ENCODE data around the gene GRAP2.
A peak's percentile ranks its signal among the peaks of the same experiment; 100 is the strongest.
"Not testable (repeated sequence)": the region's sequence is repeated elsewhere in the genome, so short reads cannot be mapped to it uniquely, and the experiment has no call there.

Gene GRAP2

GRCh38 chr22:39970742-39971141, 69.9 kb downstream of the GRAP2 start:
- DNase-seq, result no peak

GRCh38 chr22:39972641-39973040, 71.8 kb downstream of the GRAP2 start:
- DNase-seq, result no peak

- DNase-seq, result no peak
Observed at GRCh38 chr22:39973656-39974055, 72.8 kb downstream of the GRAP2 start.

GRCh38 chr22:39974065-39974464, 73.2 kb downstream of the GRAP2 start:
- no peak for DNase-seq

GRCh38 chr22:39979048-39979447, 78.2 kb downstream of the GRAP2 start:
- no peak for DNase-seq

- no peak for DNase-seq
Observed at GRCh38 chr22:39979458-39979857, 78.6 kb downstream of the GRAP2 start.

- no peak for DNase-seq
Observed at GRCh38 chr22:39980596-39980995, 79.7 kb downstream of the GRAP2 start.

- DNase-seq, result no peak
Observed at GRCh38 chr22:39983346-39983745, 82.5 kb downstream of the GRAP2 start.

GRCh38 chr22:39984006-39984405, 83.1 kb downstream of the GRAP2 start:
- no peak for DNase-seq

- DNase-seq, result no peak
Observed at GRCh38 chr22:39984746-39985145, 83.9 kb downstream of the GRAP2 start.

- DNase-seq, result no peak
Observed at GRCh38 chr22:39985383-39986035, 84.6 kb downstream of the GRAP2 start.

GRCh38 chr22:39988386-39989114, 87.7 kb downstream of the GRAP2 start:
- DNase-seq, result no peak

GRCh38 chr22:39989633-39990032, 88.7 kb downstream of the GRAP2 start:
- DNase-seq, result no peak

- no peak for DNase-seq
Observed at GRCh38 chr22:39990686-39991085, 89.8 kb downstream of the GRAP2 start.

GRCh38 chr22:39991159-39991860, 90.4 kb downstream of the GRAP2 start:
- no peak for DNase-seq

GRCh38 chr22:39992088-39992826, 91.4 kb downstream of the GRAP2 start:
- no peak for DNase-seq

- not testable (repeated sequence) for DNase-seq
Observed at GRCh38 chr22:39992894-39993293, 92.0 kb downstream of the GRAP2 start.

- peak; percentile 67 for DNase-seq
Observed at GRCh38 chr22:39994041-39994565, 93.2 kb downstream of the GRAP2 start.

GRCh38 chr22:39994566-39995392, 93.9 kb downstream of the GRAP2 start, which contains the start of gene FAM83F:
Gene FAM83F (plus strand): TSS chr22:39994954. CDS start chr22:39995043, 89 bp downstream.
- DNase-seq, result peak; percentile 19

GRCh38 chr22:39995393-39996252, 94.7 kb downstream of the GRAP2 start:
- DNase-seq, result no peak

GRCh38 chr22:39996732-39997131, 95.8 kb downstream of the GRAP2 start:
- DNase-seq, result no peak
